Left lung (tissue), 10 donors: ENCODE data around the gene MCL1. TPM values are rescaled to one million over a fixed set of nuclear protein-coding genes. Genes with fewer than 3 reads are reported as not detected.

Experiments used
- ATAC-seq: fragments of 200-7000 bp; cut with Tn5 transposase; one replicate; pipeline ENCODE4 v1.9.1; 2020; ENCODE audit warnings: moderate library complexity
- DNase-seq, 4 donors: peaks; one replicate each; pipeline ENCODE4 v3.0.0-alpha.2; 2013 to 2020
- H3K27ac ChIP-seq, 2 donors: fragments of 200-600 bp; sonication (generic) in 1 of 2; one replicate each; pipeline versions ENCODE4 v1.5.0 to v1.8.0; 2020 to 2021
- H3K27me3 ChIP-seq, 2 donors: fragments of 200-600 bp; sonication (generic) in 1 of 2; one replicate each; pipeline versions ENCODE4 v1.5.0 to v1.8.0; 2020 to 2021
- H3K36me3 ChIP-seq, 2 donors: fragments of 200-600 bp; sonication (generic) in 1 of 2; one replicate each; pipeline versions ENCODE4 v1.5.0 to v1.8.0; 2020 to 2021
- H3K4me1 ChIP-seq, 2 donors: fragments of 200-600 bp; one replicate each; pipeline ENCODE4 v1.8.0; 2021
- H3K4me3 ChIP-seq, 2 donors: fragments of 200-600 bp; sonication (generic) in 1 of 2; one replicate each; pipeline versions ENCODE4 v1.5.0 to v1.8.0; 2020 to 2021; ENCODE audit warnings: mild to moderate bottlenecking in 1 of 2
- H3K9me3 ChIP-seq, 2 donors: fragments of 200-600 bp; sonication (generic) in 1 of 2; one replicate each; pipeline versions ENCODE4 v1.5.0 to v1.8.0; 2020 to 2021
- CTCF ChIP-seq, 2 donors: fragments of 200-600 bp; sonication (generic) in 1 of 2; IDR thresholded peaks; one replicate each; pipeline versions ENCODE4 v1.5.0 to v1.8.0; 2021; ENCODE audit warnings: antibody characterized with exemption in 2 of 2
- intact Hi-C, 2 donors: fragments of 100-400 bp; cut with DNase I; formaldehyde crosslinking; loops; one replicate each; pipeline versions ENCODE4 v1.11.2 to v1.14.2; 2022
- polyA plus RNA-seq, 6 donors: library from polyadenylated mRNA; unstranded; fragments of 120-200 nt; gene quantifications; one replicate each; pipeline ENCODE4 v1.2.1, GENCODE V29; 2013; ENCODE audit not compliant: insufficient read length in 6 of 6
- total RNA-seq, 2 donors: library from RNA; stranded (reverse); fragmentation: NEBNext Ultra II Directional; extraction: Animal tissue kit (Norgen Biotek cat#: 25700); gene quantifications; one replicate each; pipeline ENCODE4 v1.2.1, GENCODE V29; 2021
- donor health status: DM: no; HTN: yes; CAD: no.
- donor health status: DM: no; HTN: no; CAD: no.

MCL1 gene
- total and polyA plus RNA-seq, 8 donors, result 114 to 280 (median 184) TPM

- no peak for DNase-seq
- TF ChIP-seq CTCF (IDR thresholded peaks at IDR 0.05), result no peak
- H3K27ac ChIP-seq, result peak overlapping the region; percentile 85 to 89
- peaks cover 0 to 52% of the 10 kb centered on the region in 2 donors for H3K36me3 ChIP-seq
- ATAC-seq, result no peak
- no peaks in the 10 kb centered on the region for H3K9me3 ChIP-seq
- H3K4me3 ChIP-seq, result no peak overlapping the region
- H3K27me3 ChIP-seq, result no peaks in the 10 kb centered on the region
- intact Hi-C loops, result no loop called here
- H3K4me1 ChIP-seq, result peaks cover 29 to 65% of the 10 kb centered on the region in 2 donors
These were observed 25.9 kb downstream of the MCL1 start for GRCh38 chr1:150553392-150554085.

GRCh38 chr1:150552911-150553289 is 26.5 kb downstream of the MCL1 start:
- ATAC-seq (no peak), DNase-seq (no peak)
- H3K36me3 ChIP-seq, result peaks cover 0 to 45% of the 10 kb centered on the region in 2 donors
- no peaks in the 10 kb centered on the region for H3K9me3 ChIP-seq
- H3K4me1 ChIP-seq, result peaks cover 35 to 65% of the 10 kb centered on the region in 2 donors
- no peak for TF ChIP-seq CTCF (IDR thresholded peaks at IDR 0.05)
- intact Hi-C loops, result no loop called here
- peak overlapping the region; percentile 85 to 89 for H3K27ac ChIP-seq
- no peaks in the 10 kb centered on the region for H3K27me3 ChIP-seq
- peak overlapping the region in 1 of 2 donors; percentile 19 for H3K4me3 ChIP-seq

GRCh38 chr1:150552128-150552910 is 27.1 kb downstream of the MCL1 start:
- Histone ChIP-seq H3K9me3 (no peaks in the 10 kb centered on the region), H3K4me1 (peaks cover 35 to 65% of the 10 kb centered on the region in 2 donors), H3K36me3 (peaks cover 0 to 39% of the 10 kb centered on the region in 2 donors), H3K27ac (peak overlapping the region; percentile 85 to 89), H3K4me3 (peak overlapping the region in 1 of 2 donors; percentile 19), H3K27me3 (no peaks in the 10 kb centered on the region)
- ATAC-seq (peak; percentile 57), DNase-seq (peak; percentile 70 to 94 (median 90))
- no peak for TF ChIP-seq CTCF (IDR thresholded peaks at IDR 0.05)
- intact Hi-C loops, result no loop called here

GRCh38 chr1:150551784-150552127 is 27.7 kb downstream of the MCL1 start:
- H3K36me3 ChIP-seq, result peaks cover 0 to 34% of the 10 kb centered on the region in 2 donors
- H3K27me3 ChIP-seq, result no peaks in the 10 kb centered on the region
- DNase-seq (no peak), ATAC-seq (no peak)
- intact Hi-C loops, result no loop called here
- no peaks in the 10 kb centered on the region for H3K9me3 ChIP-seq
- H3K4me3 ChIP-seq, result peak overlapping the region in 1 of 2 donors; percentile 58
- no peak for TF ChIP-seq CTCF (IDR thresholded peaks at IDR 0.05)
- H3K27ac ChIP-seq, result peak overlapping the region; percentile 85 to 89
- H3K4me1 ChIP-seq, result peaks cover 35 to 64% of the 10 kb centered on the region in 2 donors
